ENCODE measurements around the gene MFSD6. TPM values are rescaled to one million over a fixed set of nuclear protein-coding genes. Genes with fewer than 3 reads are reported as not detected.

MFSD6 gene
- total RNA-seq, 4 donors from 2014 or later, result 76.3 to 99.1 (median 83.0) TPM

- in situ Hi-C loops (cut with MboI; ENCODE audit: low pct_ligation_motif_present in 1 of 4, low pct_unique_long_range_greater_than_20kb in 1 of 4, low sequenced_read_pairs in 3 of 4), result loop anchor here in 3 of 4 donors (10.0 to 25.0 kb wide), 5 partner anchors 125 to 425 kb away; no protein-coding TSS in a partner anchor
- 92% methylated on average over 3 of the region's 3 CpGs; no CpG with 5 or more reads in 1 of the 2 donors for WGBS, 2 donors (ENCODE audit: low coverage in 1 of 2)
- no peak for TF ChIP-seq POLR2A (IDR thresholded peaks at IDR 0.05)
- no peak for TF ChIP-seq EP300 (IDR thresholded peaks at IDR 0.05; ENCODE audit: low read depth)
- TF ChIP-seq POLR2AphosphoS5 (IDR thresholded peaks at IDR 0.05), result no peak
- TF ChIP-seq, protein P1, sequence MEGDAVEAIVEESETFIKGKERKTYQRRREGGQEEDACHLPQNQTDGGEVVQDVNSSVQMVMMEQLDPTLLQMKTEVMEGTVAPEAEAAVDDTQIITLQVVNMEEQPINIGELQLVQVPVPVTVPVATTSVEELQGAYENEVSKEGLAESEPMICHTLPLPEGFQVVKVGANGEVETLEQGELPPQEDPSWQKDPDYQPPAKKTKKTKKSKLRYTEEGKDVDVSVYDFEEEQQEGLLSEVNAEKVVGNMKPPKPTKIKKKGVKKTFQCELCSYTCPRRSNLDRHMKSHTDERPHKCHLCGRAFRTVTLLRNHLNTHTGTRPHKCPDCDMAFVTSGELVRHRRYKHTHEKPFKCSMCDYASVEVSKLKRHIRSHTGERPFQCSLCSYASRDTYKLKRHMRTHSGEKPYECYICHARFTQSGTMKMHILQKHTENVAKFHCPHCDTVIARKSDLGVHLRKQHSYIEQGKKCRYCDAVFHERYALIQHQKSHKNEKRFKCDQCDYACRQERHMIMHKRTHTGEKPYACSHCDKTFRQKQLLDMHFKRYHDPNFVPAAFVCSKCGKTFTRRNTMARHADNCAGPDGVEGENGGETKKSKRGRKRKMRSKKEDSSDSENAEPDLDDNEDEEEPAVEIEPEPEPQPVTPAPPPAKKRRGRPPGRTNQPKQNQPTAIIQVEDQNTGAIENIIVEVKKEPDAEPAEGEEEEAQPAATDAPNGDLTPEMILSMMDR (IDR thresholded peaks at IDR 0.05), result no peak
- Histone ChIP-seq H3K9me3 (no peaks in the 10 kb centered on the region), H3K36me3 (no peaks in the 10 kb centered on the region), H3K27me3 (no peaks in the 10 kb centered on the region), H3K4me3 (no peak overlapping the region), H3K27ac (no peak overlapping the region), H3K4me1 (no peaks in the 10 kb centered on the region)
- intact Hi-C loops (cut with DNase I; ENCODE audit: low total_unique reads), result no loop called here
- DNase-seq, result no peak
Measured at GRCh38 chr2:190387422-190387821, 20.7 kb upstream of the MFSD6 start.

- intact Hi-C loops (cut with DNase I; ENCODE audit: low total_unique reads) (no loop called here), in situ Hi-C loops (cut with MboI; ENCODE audit: low pct_ligation_motif_present in 1 of 4, low pct_unique_long_range_greater_than_20kb in 1 of 4, low sequenced_read_pairs in 3 of 4) (loop anchor here in 3 of 4 donors (25.0 kb wide), 4 partner anchors 116 to 416 kb away; no protein-coding TSS in a partner anchor)
- Histone ChIP-seq H3K27ac (no peak overlapping the region), H3K27me3 (no peaks in the 10 kb centered on the region), H3K9me3 (no peaks in the 10 kb centered on the region), H3K4me3 (no peak overlapping the region), H3K36me3 (no peaks in the 10 kb centered on the region), H3K4me1 (no peaks in the 10 kb centered on the region)
- 74 to 81% methylated on average over 2 of the region's 2 CpGs for WGBS, 2 donors (ENCODE audit: low coverage in 1 of 2)
- TF ChIP-seq POLR2AphosphoS5 (IDR thresholded peaks at IDR 0.05) (no peak), POLR2A (IDR thresholded peaks at IDR 0.05) (no peak), EP300 (IDR thresholded peaks at IDR 0.05; ENCODE audit: low read depth) (no peak)
- TF ChIP-seq, protein P1 (IDR thresholded peaks at IDR 0.05), result no peak
- no peak for DNase-seq
Measured at GRCh38 chr2:190396271-190396670, 11.9 kb upstream of the MFSD6 start.

DNA sequence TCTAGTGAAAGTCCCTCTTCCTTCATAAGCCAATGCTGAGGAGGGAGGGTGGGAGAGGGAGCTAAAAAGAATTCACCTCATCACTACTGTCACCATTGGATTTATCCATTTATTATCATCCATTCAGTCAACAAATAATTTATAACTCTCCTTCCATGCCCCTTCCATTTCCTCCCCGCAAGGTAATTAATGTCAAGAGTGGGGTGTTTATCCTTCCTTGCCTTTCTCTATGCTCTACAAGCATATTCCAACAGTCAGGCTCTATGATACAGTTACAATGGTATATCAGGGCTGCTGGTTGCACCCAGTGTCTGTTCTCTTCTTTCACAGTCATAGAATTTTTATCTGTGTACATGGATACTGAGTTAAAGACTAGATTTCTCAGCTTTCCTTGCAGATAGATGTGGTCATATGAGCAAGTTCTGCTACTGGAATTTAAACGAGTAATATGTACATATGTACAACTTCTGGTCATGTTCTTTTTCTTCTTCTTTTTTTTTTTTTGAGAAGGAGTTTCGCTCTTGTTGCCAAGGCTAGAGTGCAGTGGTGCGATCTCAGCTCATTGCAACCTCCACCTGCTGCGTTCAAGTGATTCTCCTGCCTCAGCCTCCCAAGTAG lies 5.1 kb upstream of the MFSD6 start:
- Histone ChIP-seq H3K27ac (no peak overlapping the region), H3K4me3 (no peak overlapping the region), H3K27me3 (no peaks in the 10 kb centered on the region), H3K9me3 (no peaks in the 10 kb centered on the region), H3K36me3 (no peaks in the 10 kb centered on the region), H3K4me1 (peaks cover 0 to 9% (median 4%) of the 10 kb centered on the region in 4 donors)
- no peak for TF ChIP-seq POLR2AphosphoS5 (IDR thresholded peaks at IDR 0.05)
- TF ChIP-seq, protein P1 (IDR thresholded peaks at IDR 0.05), result no peak
- no peak for TF ChIP-seq POLR2A (IDR thresholded peaks at IDR 0.05)
- TF ChIP-seq EP300 (IDR thresholded peaks at IDR 0.05; ENCODE audit: low read depth), result no peak
- DNase-seq, result no peak
- in situ Hi-C loops (cut with MboI; ENCODE audit: low pct_ligation_motif_present in 1 of 4, low pct_unique_long_range_greater_than_20kb in 1 of 4, low sequenced_read_pairs in 3 of 4), result no loop called here
- intact Hi-C loops (cut with DNase I; ENCODE audit: low total_unique reads), result loop anchor here (10.0 kb wide), 1 partner anchor 82 kb away; no protein-coding TSS in a partner anchor
- 45 to 82% methylated on average over 5 of the region's 5 CpGs for WGBS, 2 donors (ENCODE audit: low coverage in 1 of 2)

DNA sequence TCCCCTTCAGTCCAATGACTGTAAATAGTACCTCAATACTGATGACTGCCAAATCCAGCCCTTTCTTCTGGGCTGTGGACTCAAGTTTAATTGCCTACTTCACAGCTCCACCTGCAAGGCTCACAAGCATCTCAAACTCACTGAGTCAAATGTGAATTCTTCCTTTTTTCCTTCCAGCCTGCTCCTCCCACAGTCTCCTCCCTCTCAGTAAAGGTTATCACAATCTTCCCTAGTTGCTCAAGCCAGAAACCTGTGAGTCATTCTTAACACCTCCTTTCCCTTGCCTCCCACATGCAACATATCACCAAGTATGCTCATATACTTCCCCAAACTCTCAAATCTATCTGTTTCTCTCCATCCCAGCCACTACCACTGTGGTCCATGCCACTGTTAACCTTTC lies 3.7 kb upstream of the MFSD6 start:
- Histone ChIP-seq H3K27me3 (no peaks in the 10 kb centered on the region), H3K36me3 (no peaks in the 10 kb centered on the region), H3K4me1 (peaks cover 5 to 15% (median 5%) of the 10 kb centered on the region in 4 donors), H3K9me3 (no peaks in the 10 kb centered on the region), H3K27ac (peak overlapping the region in 1 of 4 donors; percentile 19), H3K4me3 (no peak overlapping the region)
- in situ Hi-C loops (cut with MboI; ENCODE audit: low pct_ligation_motif_present in 1 of 4, low pct_unique_long_range_greater_than_20kb in 1 of 4, low sequenced_read_pairs in 3 of 4), result no loop called here
- TF ChIP-seq, protein P1 (IDR thresholded peaks at IDR 0.05), result no peak
- no peak for TF ChIP-seq POLR2AphosphoS5 (IDR thresholded peaks at IDR 0.05)
- no peak for TF ChIP-seq EP300 (IDR thresholded peaks at IDR 0.05; ENCODE audit: low read depth)
- no peak for TF ChIP-seq POLR2A (IDR thresholded peaks at IDR 0.05)
- intact Hi-C loops (cut with DNase I; ENCODE audit: low total_unique reads), result loop anchor here (10.0 kb wide), 1 partner anchor 80 kb away; no protein-coding TSS in a partner anchor
- no peak for DNase-seq
